ENCODE results near the gene ZSCAN22. TPM values are rescaled to one million over a fixed set of nuclear protein-coding genes. Genes with fewer than 3 reads are reported as not detected.

The ZSCAN22 gene
- total and polyA plus RNA-seq, 2 of the 13 experiments (the other 11 are each of a cell fraction or from before 2014, with no cell fraction given) = 2.5 to 3.5 TPM

GRCh38 chr19:58278541-58279041 lies 48.2 kb upstream of the ZSCAN22 start, which contains the start of gene ZNF8 (continued):
- TF ChIP-seq AHDC1 (CRISPR knock-in tag; IDR thresholded peaks at IDR 0.05; ENCODE audit: borderline replicate concordance) (peak; percentile 48; the same call in 1 of the 2 replicates), GLI4 (CRISPR knock-in tag; IDR thresholded peaks at IDR 0.05; ENCODE audit: borderline replicate concordance) (no peak), TP53 (CRISPR knock-in tag; conservative IDR thresholded peaks at IDR 0.05) (no peak), HHEX (CRISPR knock-in tag; IDR thresholded peaks at IDR 0.05) (no peak), JUN (CRISPR knock-in tag; IDR thresholded peaks at IDR 0.05) (no peak), ZUFSP (CRISPR knock-in tag; IDR thresholded peaks at IDR 0.05; ENCODE audit: borderline replicate concordance) (no peak), ZFAT (CRISPR knock-in tag; conservative IDR thresholded peaks at IDR 0.05) (no peak; the same call in 1 of the 2 replicates), ZSCAN20 (CRISPR knock-in tag; IDR thresholded peaks at IDR 0.05; ENCODE audit: borderline replicate concordance) (no peak; the same call in 1 of the 2 replicates), ZNF513 (CRISPR knock-in tag; conservative IDR thresholded peaks at IDR 0.05) (no peak), HOXA7 (CRISPR knock-in tag; IDR thresholded peaks at IDR 0.05) (no peak), ZNF883 (CRISPR knock-in tag; IDR thresholded peaks at IDR 0.05; ENCODE audit: not compliant biosample characterization) (no peak), RBM22 (optimal IDR thresholded peaks at IDR 0.05; ENCODE audit: low read length) (no peak)
- TF ChIP-seq, protein P1, sequence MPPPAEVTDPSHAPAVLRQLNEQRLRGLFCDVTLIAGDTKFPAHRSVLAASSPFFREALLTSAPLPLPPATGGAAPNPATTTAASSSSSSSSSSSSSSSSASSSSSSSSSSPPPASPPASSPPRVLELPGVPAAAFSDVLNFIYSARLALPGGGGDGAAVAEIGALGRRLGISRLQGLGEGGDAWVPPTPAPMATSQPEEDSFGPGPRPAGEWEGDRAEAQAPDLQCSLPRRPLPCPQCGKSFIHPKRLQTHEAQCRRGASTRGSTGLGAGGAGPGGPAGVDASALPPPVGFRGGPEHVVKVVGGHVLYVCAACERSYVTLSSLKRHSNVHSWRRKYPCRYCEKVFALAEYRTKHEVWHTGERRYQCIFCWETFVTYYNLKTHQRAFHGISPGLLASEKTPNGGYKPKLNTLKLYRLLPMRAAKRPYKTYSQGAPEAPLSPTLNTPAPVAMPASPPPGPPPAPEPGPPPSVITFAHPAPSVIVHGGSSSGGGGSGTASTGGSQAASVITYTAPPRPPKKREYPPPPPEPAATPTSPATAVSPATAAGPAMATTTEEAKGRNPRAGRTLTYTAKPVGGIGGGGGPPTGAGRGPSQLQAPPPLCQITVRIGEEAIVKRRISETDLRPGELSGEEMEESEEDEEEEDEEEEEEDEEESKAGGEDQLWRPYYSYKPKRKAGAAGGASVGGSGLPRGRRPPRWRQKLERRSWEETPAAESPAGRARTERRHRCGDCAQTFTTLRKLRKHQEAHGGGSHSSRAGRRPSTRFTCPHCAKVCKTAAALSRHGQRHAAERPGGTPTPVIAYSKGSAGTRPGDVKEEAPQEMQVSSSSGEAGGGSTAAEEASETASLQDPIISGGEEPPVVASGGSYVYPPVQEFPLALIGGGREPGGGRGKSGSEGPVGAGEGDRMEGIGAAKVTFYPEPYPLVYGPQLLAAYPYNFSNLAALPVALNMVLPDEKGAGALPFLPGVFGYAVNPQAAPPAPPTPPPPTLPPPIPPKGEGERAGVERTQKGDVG (CRISPR knock-in tag; IDR thresholded peaks at IDR 0.05; ENCODE audit: borderline replicate concordance) = no peak
- TF ChIP-seq, protein P2, sequence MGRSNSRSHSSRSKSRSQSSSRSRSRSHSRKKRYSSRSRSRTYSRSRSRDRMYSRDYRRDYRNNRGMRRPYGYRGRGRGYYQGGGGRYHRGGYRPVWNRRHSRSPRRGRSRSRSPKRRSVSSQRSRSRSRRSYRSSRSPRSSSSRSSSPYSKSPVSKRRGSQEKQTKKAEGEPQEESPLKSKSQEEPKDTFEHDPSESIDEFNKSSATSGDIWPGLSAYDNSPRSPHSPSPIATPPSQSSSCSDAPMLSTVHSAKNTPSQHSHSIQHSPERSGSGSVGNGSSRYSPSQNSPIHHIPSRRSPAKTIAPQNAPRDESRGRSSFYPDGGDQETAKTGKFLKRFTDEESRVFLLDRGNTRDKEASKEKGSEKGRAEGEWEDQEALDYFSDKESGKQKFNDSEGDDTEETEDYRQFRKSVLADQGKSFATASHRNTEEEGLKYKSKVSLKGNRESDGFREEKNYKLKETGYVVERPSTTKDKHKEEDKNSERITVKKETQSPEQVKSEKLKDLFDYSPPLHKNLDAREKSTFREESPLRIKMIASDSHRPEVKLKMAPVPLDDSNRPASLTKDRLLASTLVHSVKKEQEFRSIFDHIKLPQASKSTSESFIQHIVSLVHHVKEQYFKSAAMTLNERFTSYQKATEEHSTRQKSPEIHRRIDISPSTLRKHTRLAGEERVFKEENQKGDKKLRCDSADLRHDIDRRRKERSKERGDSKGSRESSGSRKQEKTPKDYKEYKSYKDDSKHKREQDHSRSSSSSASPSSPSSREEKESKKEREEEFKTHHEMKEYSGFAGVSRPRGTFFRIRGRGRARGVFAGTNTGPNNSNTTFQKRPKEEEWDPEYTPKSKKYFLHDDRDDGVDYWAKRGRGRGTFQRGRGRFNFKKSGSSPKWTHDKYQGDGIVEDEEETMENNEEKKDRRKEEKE (IDR thresholded peaks at IDR 0.05) = no peak
